Gastrocnemius medialis (tissue), 4 donors: ENCODE data around the gene ERC2. TPM values are rescaled to one million over a fixed set of nuclear protein-coding genes. Genes with fewer than 3 reads are reported as not detected.

Source experiments
- ATAC-seq, 2 donors: fragments of 150-250 bp; one replicate each; pipeline ENCODE4 v1.9.1; 2016
- DNase-seq, 2 donors: peaks; one replicate each; pipeline ENCODE4 v3.0.0-alpha.2; 2019
- H3K27ac ChIP-seq, 4 donors: fragments of 200-600 bp; sonication (generic); 1 replicate in 1 of 4; 2 replicates in 3 of 4; pipeline ENCODE4 v1.5.1; 2016 to 2018; ENCODE audit warnings: mild to moderate bottlenecking in 2 of 4, moderate library complexity in 1 of 4
- H3K27me3 ChIP-seq, 3 donors: fragments of 200-600 bp; sonication (generic) in 2 of 3; 1 replicate in 1 of 3; 2 replicates in 2 of 3; pipeline versions ENCODE4 v1.5.1 to v1.6.0; 2016 to 2019; ENCODE audit warnings: mild to moderate bottlenecking in 1 of 3, moderate library complexity in 1 of 3
- H3K36me3 ChIP-seq, 2 donors: fragments of 200-600 bp; sonication (generic) in 1 of 2; one replicate each; pipeline ENCODE4 v1.5.1; 2017 to 2018
- H3K4me1 ChIP-seq, 2 donors: fragments of 200-600 bp; sonication (generic) in 1 of 2; one replicate each; pipeline ENCODE4 v1.5.1; 2016 to 2017; ENCODE audit warnings: mild to moderate bottlenecking in 2 of 2
- H3K4me3 ChIP-seq, 4 donors: fragments of 200-600 bp; sonication (generic) in 3 of 4; 1 replicate in 1 of 4; 2 replicates in 3 of 4; pipeline ENCODE4 v1.5.1; 2016 to 2019; ENCODE audit warnings: mild to moderate bottlenecking in 2 of 4
- H3K9me3 ChIP-seq, 3 donors: fragments of 200-600 bp; sonication (generic) in 2 of 3; 1 replicate in 1 of 3; 2 replicates in 2 of 3; pipeline ENCODE4 v1.5.1; 2016 to 2019
- CTCF ChIP-seq, 5 experiments: fragments of 450-650 bp in 3 of 5; fragments of 200-600 bp in 2 of 5; sonication (generic) in 2 of 5; IDR thresholded peaks in 4 of 5; conservative IDR thresholded peaks in 1 of 5; 1 replicate in 4 of 5; 2 replicates in 1 of 5; pipeline ENCODE4 v1.5.1; 2016 to 2019; ENCODE audit warnings: antibody characterized with exemption in 5 of 5, mild to moderate bottlenecking in 3 of 5, moderate library complexity in 3 of 5
- POLR2A ChIP-seq, 2 donors: fragments of 450-650 bp; IDR thresholded peaks; one replicate each; pipeline ENCODE4 v1.6.1; 2017; ENCODE audit warnings: antibody characterized with exemption in 2 of 2, mild to moderate bottlenecking in 2 of 2, moderate library complexity in 2 of 2
- in situ Hi-C, 4 donors: fragments of 200-750 bp; cut with MboI; loops; one replicate each; pipeline versions ENCODE4 v1.15.0 to v1.8.0; 2017; ENCODE audit warnings: low sequenced_read_pairs in 4 of 4
- intact Hi-C: fragments of 100-400 bp; cut with DNase I; formaldehyde crosslinking; loops from one replicate; pipeline ENCODE4 v1.15.1; 2023; ENCODE audit warnings: low total_unique reads
- total RNA-seq, 4 donors: library from RNA; depleted of rRNA; stranded (reverse); fragments of >200 nt; gene quantifications; one replicate each; pipeline versions ENCODE4 v1.1.0 to v1.2.3, GENCODE V29; 2016

The ERC2 gene
- total RNA-seq, 4 donors from 2014 or later, result not detected

- Histone ChIP-seq H3K36me3 (no peaks in the 10 kb centered on the region), H3K4me1 (no peaks in the 10 kb centered on the region), H3K9me3 (no peaks in the 10 kb centered on the region), H3K27me3 (no peaks in the 10 kb centered on the region), H3K4me3 (no peak overlapping the region), H3K27ac (no peak overlapping the region)
- no peak for DNase-seq
- no peak for ATAC-seq
- intact Hi-C loops (no loop called here), in situ Hi-C loops (loop anchor here in 2 of 4 donors (25.0 kb wide), 1 partner anchor 239 kb away; the partner anchor contains the start of gene WNT5A (in 2 of the 2))
- TF ChIP-seq POLR2A (IDR thresholded peaks at IDR 0.05) (no peak), CTCF (IDR thresholded peaks at IDR 0.05 in 4 of 5, conservative IDR thresholded peaks at IDR 0.05 in 1 of 5) (no peak)
Observed at GRCh38 chr3:55725681-55726500, 742.4 kb downstream of the ERC2 start.

DNA sequence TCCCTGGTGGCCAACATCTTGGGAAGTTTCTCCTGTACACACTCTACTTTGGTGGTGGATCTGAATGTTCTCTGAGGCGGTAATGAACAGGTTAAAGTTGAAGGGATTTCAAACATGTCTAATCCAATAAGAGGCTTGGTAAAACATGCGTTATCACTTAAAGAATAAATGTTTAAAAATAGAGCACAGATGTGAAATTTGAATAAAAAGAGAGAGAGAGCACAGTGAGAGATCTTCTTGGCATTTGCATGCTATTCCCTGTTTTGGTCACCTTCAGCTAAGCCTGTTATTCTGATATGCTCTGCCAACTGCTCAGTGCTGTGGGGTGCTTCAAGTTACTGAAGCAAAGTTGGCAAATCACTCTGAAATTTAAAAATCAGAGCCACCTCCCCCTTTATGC lies 743.4 kb downstream of the ERC2 start:
- TF ChIP-seq POLR2A (IDR thresholded peaks at IDR 0.05), result no peak
- TF ChIP-seq CTCF (IDR thresholded peaks at IDR 0.05 in 4 of 5, conservative IDR thresholded peaks at IDR 0.05 in 1 of 5), result no peak
- ATAC-seq (no peak), DNase-seq (no peak)
- Histone ChIP-seq H3K36me3 (no peaks in the 10 kb centered on the region), H3K27ac (no peak overlapping the region), H3K9me3 (no peaks in the 10 kb centered on the region), H3K4me1 (no peaks in the 10 kb centered on the region), H3K27me3 (no peaks in the 10 kb centered on the region), H3K4me3 (no peak overlapping the region)
- in situ Hi-C loops (loop anchor here in 2 of 4 donors (25.0 kb wide), 1 partner anchor 238 kb away; the partner anchor contains the start of gene WNT5A (in 2 of the 2)), intact Hi-C loops (no loop called here)

DNA sequence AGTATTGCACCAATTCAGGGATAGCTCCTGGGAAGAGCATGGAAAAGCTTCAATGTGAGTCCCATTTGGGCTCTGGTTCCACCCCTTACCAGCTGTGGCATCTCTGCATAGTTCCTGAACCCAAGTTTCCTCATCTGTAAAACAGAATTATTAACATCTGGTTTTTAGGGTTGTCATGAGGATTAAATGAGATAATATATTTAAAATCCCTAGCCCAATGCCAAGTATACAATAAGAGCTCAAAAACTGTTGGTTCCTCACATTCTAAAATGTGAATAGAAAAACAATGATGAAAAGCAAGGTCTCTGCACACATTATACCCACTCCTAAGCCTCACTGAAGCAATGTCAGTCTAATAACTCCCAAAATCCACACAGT lies 743.9 kb downstream of the ERC2 start:
- Histone ChIP-seq H3K9me3 (no peaks in the 10 kb centered on the region), H3K36me3 (no peaks in the 10 kb centered on the region), H3K4me1 (no peaks in the 10 kb centered on the region), H3K27me3 (no peaks in the 10 kb centered on the region), H3K27ac (no peak overlapping the region), H3K4me3 (no peak overlapping the region)
- no peak for TF ChIP-seq POLR2A (IDR thresholded peaks at IDR 0.05)
- no peak for TF ChIP-seq CTCF (IDR thresholded peaks at IDR 0.05 in 4 of 5, conservative IDR thresholded peaks at IDR 0.05 in 1 of 5)
- DNase-seq, result no peak
- ATAC-seq, result no peak
- in situ Hi-C loops, result no loop called here
- intact Hi-C loops, result no loop called here

- intact Hi-C loops, result no loop called here
- DNase-seq (no peak), ATAC-seq (no peak)
- H3K9me3 ChIP-seq, result no peaks in the 10 kb centered on the region
- no peak overlapping the region for H3K27ac ChIP-seq
- no peak overlapping the region for H3K4me3 ChIP-seq
- no peaks in the 10 kb centered on the region for H3K4me1 ChIP-seq
- H3K27me3 ChIP-seq, result no peaks in the 10 kb centered on the region
- TF ChIP-seq CTCF (IDR thresholded peaks at IDR 0.05 in 4 of 5, conservative IDR thresholded peaks at IDR 0.05 in 1 of 5) (no peak), POLR2A (IDR thresholded peaks at IDR 0.05) (no peak)
- in situ Hi-C loops, result no loop called here
- H3K36me3 ChIP-seq, result no peaks in the 10 kb centered on the region
Observed at GRCh38 chr3:55723653-55724406, 744.4 kb downstream of the ERC2 start.
